H9 (cell line): ENCODE results near the gene ESPNL. TPM values are rescaled to one million over a fixed set of nuclear protein-coding genes. Genes with fewer than 3 reads are reported as not detected.

Experiments
- DNase-seq: peaks from one replicate; pipeline ENCODE4 v3.0.0-alpha.2; 2017
- H2AFZ ChIP-seq: one replicate; pipeline ENCODE4 v1.6.1; 2013; ENCODE audit warnings: mild to moderate bottlenecking, low read length, control low read depth, moderate library complexity
- H2AK5ac ChIP-seq: 2 replicates; pipeline ENCODE4 v1.6.1; 2013; ENCODE audit warnings: low read length, control low read depth, mixed read lengths; ENCODE audit not compliant: insufficient read length
- H2BK120ac ChIP-seq: one replicate; pipeline ENCODE4 v1.6.1; 2013; ENCODE audit warnings: low read depth, mild to moderate bottlenecking, low read length, control low read depth, inconsistent platforms; ENCODE audit not compliant: poor library complexity, severe bottlenecking
- H2BK12ac ChIP-seq: 2 replicates; pipeline ENCODE4 v1.6.1; 2013; ENCODE audit warnings: low read length, control low read depth, mixed read lengths, low read depth; ENCODE audit not compliant: insufficient read length
- H2BK15ac ChIP-seq: 2 replicates; pipeline ENCODE4 v1.6.1; 2013; ENCODE audit warnings: low read depth, low read length, control low read depth
- H2BK20ac ChIP-seq: one replicate; pipeline ENCODE4 v1.6.1; 2013; ENCODE audit warnings: low read depth, mild to moderate bottlenecking, low read length, control low read depth, inconsistent platforms; ENCODE audit not compliant: poor library complexity, severe bottlenecking
- H2BK5ac ChIP-seq: 2 replicates; pipeline ENCODE4 v1.6.1; 2013; ENCODE audit warnings: low read length, control low read depth, mixed read lengths; ENCODE audit not compliant: insufficient read length
- H3K14ac ChIP-seq: 2 replicates; pipeline ENCODE4 v1.6.1; 2013; ENCODE audit warnings: low read length, control low read depth; ENCODE audit not compliant: insufficient read depth
- H3K18ac ChIP-seq: 2 replicates; pipeline ENCODE4 v1.6.1; 2013; ENCODE audit warnings: low read depth, mild to moderate bottlenecking, mixed read lengths, low read length, control low read depth; ENCODE audit not compliant: insufficient read length
- H3K23ac ChIP-seq: 2 replicates; pipeline ENCODE4 v1.6.1; 2013; ENCODE audit warnings: low read length, control low read depth, mixed read lengths, low read depth; ENCODE audit not compliant: insufficient read length
- H3K23me2 ChIP-seq: 2 replicates; pipeline ENCODE4 v1.6.1; 2013; ENCODE audit warnings: low read depth, mild to moderate bottlenecking, mixed read lengths, low read length, control low read depth; ENCODE audit not compliant: insufficient read length, poor library complexity, severe bottlenecking
- H3K27ac ChIP-seq: 2 replicates; pipeline ENCODE4 v1.5.1; 2013; ENCODE audit warnings: low read length, control low read depth, mixed read lengths, low read depth; ENCODE audit not compliant: insufficient read length
- H3K27me3 ChIP-seq: 2 replicates; pipeline ENCODE4 v1.6.1; 2013; ENCODE audit warnings: low read length, control low read depth, inconsistent platforms; ENCODE audit not compliant: insufficient read depth
- H3K4ac ChIP-seq: 2 replicates; pipeline ENCODE4 v1.6.1; 2013; ENCODE audit warnings: low read depth, mild to moderate bottlenecking, control low read depth, inconsistent platforms, low read length, moderate library complexity
- H3K4me1 ChIP-seq: 2 replicates; pipeline ENCODE4 v1.6.1; 2013; ENCODE audit warnings: low read length, control low read depth, inconsistent platforms; ENCODE audit not compliant: insufficient read depth
- H3K4me2 ChIP-seq: 2 replicates; pipeline ENCODE4 v1.6.1; 2013; ENCODE audit warnings: low read length, control low read depth, mixed read lengths; ENCODE audit not compliant: insufficient read length, insufficient read depth
- H3K56ac ChIP-seq: 2 replicates; pipeline ENCODE4 v1.6.1; 2013; ENCODE audit warnings: low read depth, mild to moderate bottlenecking, mixed read lengths, low read length, control low read depth; ENCODE audit not compliant: insufficient read length
- H3K79me1 ChIP-seq: 2 replicates; pipeline ENCODE4 v1.6.1; 2013; ENCODE audit warnings: low read depth, mild to moderate bottlenecking, moderate library complexity, low read length, control low read depth, inconsistent platforms; ENCODE audit not compliant: insufficient read depth, poor library complexity, severe bottlenecking
- H3K79me2 ChIP-seq: 2 replicates; pipeline ENCODE4 v1.6.1; 2013; ENCODE audit warnings: low read length, control low read depth, inconsistent platforms; ENCODE audit not compliant: insufficient read depth
- H3K9ac ChIP-seq: 2 replicates; pipeline ENCODE4 v1.6.1; 2013; ENCODE audit warnings: low read length, control low read depth, mixed read lengths; ENCODE audit not compliant: insufficient read length; ENCODE audit errors: extremely low read depth
- H3K9me3 ChIP-seq: one replicate; pipeline ENCODE4 v1.6.1; 2013; ENCODE audit warnings: low read depth, low read length, inconsistent platforms; ENCODE audit not compliant: control insufficient read depth
- H3T11ph ChIP-seq: one replicate; pipeline ENCODE4 v1.6.1; 2013; ENCODE audit warnings: mild to moderate bottlenecking, low read length, control low read depth, inconsistent platforms
- H4K20me1 ChIP-seq: one replicate; pipeline ENCODE4 v1.6.1; 2013; ENCODE audit not compliant: control insufficient read depth, insufficient read length, insufficient read depth
- H4K5ac ChIP-seq: 2 replicates; pipeline ENCODE4 v1.6.1; 2013; ENCODE audit warnings: low read depth, mild to moderate bottlenecking, mixed read lengths, low read length, control low read depth; ENCODE audit not compliant: insufficient read length
- H4K8ac ChIP-seq: replicated peaks from 2 replicates; pipeline ENCODE4 v1.6.1; 2013; ENCODE audit warnings: low read length, control low read depth, mixed read lengths, low read depth; ENCODE audit not compliant: insufficient read length
- H4K91ac ChIP-seq: 2 replicates; pipeline ENCODE4 v1.6.1; 2013; ENCODE audit warnings: low read depth, mild to moderate bottlenecking, moderate library complexity, mixed read lengths, low read length, control low read depth; ENCODE audit not compliant: insufficient read length
- H3K27ac Mint-ChIP-seq, 3 experiments: 2 replicates in 2 of 3; 3 replicates in 1 of 3; pipeline ENCODE4 v1.8.0; 2020 to 2021; ENCODE audit warnings: mixed read lengths in 3 of 3, mild to moderate bottlenecking in 1 of 3, moderate library complexity in 1 of 3
- H3K27me3 Mint-ChIP-seq: 2 replicates; pipeline ENCODE4 v1.8.0; 2021; ENCODE audit warnings: low read depth, mild to moderate bottlenecking, moderate library complexity, mixed read lengths
- H3K36me3 Mint-ChIP-seq, 3 experiments: 2 replicates in 2 of 3; 3 replicates in 1 of 3; pipeline ENCODE4 v1.8.0; 2020 to 2021; ENCODE audit warnings: low read depth in 3 of 3, mixed read lengths in 3 of 3; ENCODE audit not compliant: insufficient read depth in 1 of 3
- H3K4me1 Mint-ChIP-seq, 2 experiments: 2 replicates each; pipeline ENCODE4 v1.8.0; 2020; ENCODE audit warnings: mixed read lengths in 2 of 2
- H3K4me3 Mint-ChIP-seq, 2 experiments: 2 replicates in 1 of 2; 3 replicates in 1 of 2; pipeline ENCODE4 v1.8.0; 2020 to 2021; ENCODE audit warnings: mild to moderate bottlenecking in 2 of 2, mixed read lengths in 2 of 2, moderate library complexity in 1 of 2
- H3K9me3 Mint-ChIP-seq, 2 experiments: 2 replicates in 1 of 2; 3 replicates in 1 of 2; pipeline ENCODE4 v1.8.0; 2020; ENCODE audit warnings: mild to moderate bottlenecking in 2 of 2, mixed read lengths in 2 of 2, moderate library complexity in 1 of 2
- CTCF ChIP-seq: fragments of 200-600 bp; sonication (generic); conservative IDR thresholded peaks from 3 replicates; pipeline ENCODE4 v1.8.0; 2021; ENCODE audit warnings: antibody characterized with exemption, mild to moderate bottlenecking
- WGBS: extraction: QIAGEN DNeasy Blood & Tissue Kit; methylation state at CpG from one replicate; pipeline ENCODE4 v1.1.7; 2013; ENCODE audit warnings: missing lambda C conversion rate, low lambda C conversion rate, mixed read lengths; ENCODE audit not compliant: insufficient read length; ENCODE audit errors: extremely low coverage; 5-methylcytosine and 5-hydroxymethylcytosine counted together
- total RNA-seq: library from RNA; stranded (reverse); gene quantifications from 2 replicates; pipeline ENCODE4 v1.2.1, GENCODE V29; 2021

ESPNL gene
- total RNA-seq, 1 experiment from 2014 or later = 0.17 TPM

- Histone ChIP-seq H2BK5ac (no peak overlapping the region), H3K56ac (no peak overlapping the region), H3K9ac (no peak overlapping the region), H2BK120ac (no peak overlapping the region), H3K4me2 (no peak overlapping the region), H4K8ac (no peak overlapping the region), H3K27me3 (no peaks in the 10 kb centered on the region), H3K4me1 (peaks cover 3% of the 10 kb centered on the region; the same call in 1 of the 2 replicates), H3K79me1 (no peaks in the 10 kb centered on the region), H3K23ac (no peak overlapping the region), H3K9me3 (no peaks in the 10 kb centered on the region), H3K23me2 (no peaks in the 10 kb centered on the region), H2BK12ac (no peak overlapping the region), H3K27ac (no peak overlapping the region), H3K14ac (no peak overlapping the region), H3K18ac (no peak overlapping the region), H4K91ac (no peak overlapping the region), H2BK20ac (no peak overlapping the region), H2BK15ac (no peak overlapping the region), H3T11ph (no peak overlapping the region), H2AFZ (no peak overlapping the region), H3K79me2 (no peaks in the 10 kb centered on the region), H2AK5ac (no peak overlapping the region), H4K20me1 (no peaks in the 10 kb centered on the region), H4K5ac (no peak overlapping the region), H3K4ac (no peak overlapping the region)
- no peak for DNase-seq
- TF ChIP-seq CTCF = no peak
- H3K27ac Mint-ChIP-seq = peak overlapping the region; percentile 37 to 62 (median 40); a peak in 6 of 7 replicates
- H3K27me3 Mint-ChIP-seq = peaks cover 2% of the 10 kb centered on the region
- no peak overlapping the region for H3K4me3 Mint-ChIP-seq
- H3K9me3 Mint-ChIP-seq = no peaks in the 10 kb centered on the region
- peaks cover 20 to 29% of the 10 kb centered on the region in 2 experiments for H3K4me1 Mint-ChIP-seq
- WGBS = no CpG with 5 or more reads among the region's 12 CpGs
- H3K36me3 Mint-ChIP-seq = peaks cover 15 to 57% (median 21%) of the 10 kb centered on the region in 3 experiments; a peak in 6 of 7 replicates
Measured at GRCh38 chr2:238092486-238093035, 7.6 kb upstream of the ESPNL start.
